Measurements from ENCODE around the gene RNF181.

Gene RNF181

GRCh38 chr2:85553184-85553583 is 42.4 kb upstream of the RNF181 start:
- TF ChIP-seq SIN3A (IDR thresholded peaks at IDR 0.05; ENCODE audit: borderline replicate concordance, insufficient read depth, low read length) (no peak), TAF1 (IDR thresholded peaks at IDR 0.05; ENCODE audit: borderline replicate concordance, insufficient read depth, low read length) (no peak), REST (IDR thresholded peaks at IDR 0.05; ENCODE audit: insufficient read depth in 1 of 2, low read depth in 2 of 2, low read length in 2 of 2) (no peak)

- TF ChIP-seq POLR2AphosphoS5 (IDR thresholded peaks at IDR 0.05; ENCODE audit: low read depth, low read length) (no peak), FOXP2 (optimal IDR thresholded peaks at IDR 0.05; ENCODE audit: borderline replicate concordance, extremely low read depth, extremely low read length, insufficient read depth) (no peak), REST (IDR thresholded peaks at IDR 0.05; ENCODE audit: insufficient read depth in 1 of 2, low read depth in 2 of 2, low read length in 2 of 2) (no peak), TAF1 (IDR thresholded peaks at IDR 0.05; ENCODE audit: borderline replicate concordance, insufficient read depth, low read length) (no peak), SIN3A (IDR thresholded peaks at IDR 0.05; ENCODE audit: borderline replicate concordance, insufficient read depth, low read length) (no peak)
Measured at GRCh38 chr2:85554980-85555612, 40.4 kb upstream of the RNF181 start.

GRCh38 chr2:85557130-85557529 is 38.4 kb upstream of the RNF181 start:
- TF ChIP-seq FOXP2 (optimal IDR thresholded peaks at IDR 0.05; ENCODE audit: borderline replicate concordance, extremely low read depth, extremely low read length, insufficient read depth) (no peak), POLR2AphosphoS5 (IDR thresholded peaks at IDR 0.05; ENCODE audit: low read depth, low read length) (no peak), TAF1 (IDR thresholded peaks at IDR 0.05; ENCODE audit: borderline replicate concordance, insufficient read depth, low read length) (no peak), REST (IDR thresholded peaks at IDR 0.05; ENCODE audit: insufficient read depth in 1 of 2, low read depth in 2 of 2, low read length in 2 of 2) (no peak), SIN3A (IDR thresholded peaks at IDR 0.05; ENCODE audit: borderline replicate concordance, insufficient read depth, low read length) (no peak)

- no peak for TF ChIP-seq REST (IDR thresholded peaks at IDR 0.05; ENCODE audit: insufficient read depth in 1 of 2, low read depth in 2 of 2, low read length in 2 of 2)
- TF ChIP-seq TAF1 (IDR thresholded peaks at IDR 0.05; ENCODE audit: borderline replicate concordance, insufficient read depth, low read length), result no peak
- no peak for TF ChIP-seq POLR2AphosphoS5 (IDR thresholded peaks at IDR 0.05; ENCODE audit: low read depth, low read length)
- no peak for TF ChIP-seq FOXP2 (optimal IDR thresholded peaks at IDR 0.05; ENCODE audit: borderline replicate concordance, extremely low read depth, extremely low read length, insufficient read depth)
Measured at GRCh38 chr2:85558160-85558559, 37.4 kb upstream of the RNF181 start.

GRCh38 chr2:85560812-85561279 is 34.7 kb upstream of the RNF181 start:
- TF ChIP-seq POLR2AphosphoS5 (IDR thresholded peaks at IDR 0.05; ENCODE audit: low read depth, low read length) (no peak), REST (IDR thresholded peaks at IDR 0.05; ENCODE audit: insufficient read depth in 1 of 2, low read depth in 2 of 2, low read length in 2 of 2) (no peak), SIN3A (IDR thresholded peaks at IDR 0.05; ENCODE audit: borderline replicate concordance, insufficient read depth, low read length) (no peak), TAF1 (IDR thresholded peaks at IDR 0.05; ENCODE audit: borderline replicate concordance, insufficient read depth, low read length) (no peak), FOXP2 (optimal IDR thresholded peaks at IDR 0.05; ENCODE audit: borderline replicate concordance, extremely low read depth, extremely low read length, insufficient read depth) (no peak)

All from PFSK-1 (cell line).